ENCODE results near the gene CEP83. TPM values are rescaled to one million over a fixed set of nuclear protein-coding genes. Genes with fewer than 3 reads are reported as not detected.

The CEP83 gene
- total RNA-seq, 1 experiment from 2014 or later = 19.2 TPM

GRCh38 chr12:94469522-94469921 lies 9.9 kb upstream of the CEP83 start:
- H3K36me3 ChIP-seq (ENCODE audit: control insufficient read depth in 1 of 2, insufficient read depth in 2 of 2, low read length in 2 of 2) = no peaks in the 10 kb centered on the region
- H3K4me1 ChIP-seq (ENCODE audit: control insufficient read depth in 1 of 2, insufficient read depth in 2 of 2, low read length in 2 of 2) = no peaks in the 10 kb centered on the region
- ChIA-PET POLR2A (no interaction called here), RAD21 (ENCODE audit: low non-redundant PET in 1 of 2, low total read pairs in 2 of 2, uncharacterized antibody in 2 of 2, unreplicated experiment in 2 of 2) (no interaction called here), CTCF (no interaction called here)
- ATAC-seq = no peak
- H3K9me3 ChIP-seq (ENCODE audit: control insufficient read depth in 1 of 2, insufficient read depth in 1 of 2, low read depth in 1 of 2, low read length in 2 of 2) = no peaks in the 10 kb centered on the region
- H2AFZ ChIP-seq (ENCODE audit: low read depth, low read length, poor library complexity, severe bottlenecking) = no peak overlapping the region
- no peak for DNase-seq (ENCODE audit: low read depth, low spot score)
- H3K9ac ChIP-seq (ENCODE audit: low read length) = no peak overlapping the region
- H4K20me1 ChIP-seq (ENCODE audit: insufficient read depth) = no peaks in the 10 kb centered on the region
- H3K27ac ChIP-seq (ENCODE audit: low read depth, low read length) = no peak overlapping the region
- H3K79me2 ChIP-seq (ENCODE audit: insufficient read depth, low read length) = no peaks in the 10 kb centered on the region
- H3K4me3 ChIP-seq (replicated peaks in 1 of 2; ENCODE audit: low read depth in 1 of 2, low read length in 2 of 2) = no peak overlapping the region
- intact Hi-C loops (cut with micrococcal nuclease) = no loop called here
- no peaks in the 10 kb centered on the region for H3K27me3 ChIP-seq (ENCODE audit: insufficient read depth, low read length)
- BruUV-seq (replicated peaks) = no TSS peak
- no peaks in the 10 kb centered on the region for H3K9me2 ChIP-seq (ENCODE audit: insufficient read depth)
- no peak for TF ChIP-seq RAD21 (IDR thresholded peaks at IDR 0.05; ENCODE audit: low read depth)
- no peak for TF ChIP-seq POLR2A (IDR thresholded peaks at IDR 0.05; ENCODE audit: borderline replicate concordance, extremely low read depth, insufficient read depth, insufficient read length)
- TF ChIP-seq SP1 (IDR thresholded peaks at IDR 0.05; ENCODE audit: low read depth) = no peak
- no peak for TF ChIP-seq TCF7L2 (IDR thresholded peaks at IDR 0.05; ENCODE audit: borderline replicate concordance, extremely low read depth, insufficient read depth, insufficient read length)
- no peak for TF ChIP-seq EZH2 (IDR thresholded peaks at IDR 0.05)
- TF ChIP-seq CEBPB (IDR thresholded peaks at IDR 0.05; ENCODE audit: low read depth) = no peak
- no peak for TF ChIP-seq CTCF (IDR thresholded peaks at IDR 0.05 in 2 of 3, conservative IDR thresholded peaks at IDR 0.05 in 1 of 3; ENCODE audit: borderline replicate concordance in 1 of 3, insufficient read depth in 1 of 3, low read depth in 2 of 3, low read length in 2 of 3)
- no peak for TF ChIP-seq ZNF274 (IDR thresholded peaks at IDR 0.05; ENCODE audit: low read depth, low read length)
- TF ChIP-seq ZBTB33 (IDR thresholded peaks at IDR 0.05; ENCODE audit: extremely low read depth, insufficient replicate concordance, low read length) = no peak
- TF ChIP-seq YY1 (IDR thresholded peaks at IDR 0.05; ENCODE audit: extremely low read depth, insufficient replicate concordance, low read depth, low read length) = no peak
- TF ChIP-seq POLR2AphosphoS5 (IDR thresholded peaks at IDR 0.05; ENCODE audit: low read depth, low read length) = no peak
- TF ChIP-seq JUND (IDR thresholded peaks at IDR 0.05) = no peak
- no peak for TF ChIP-seq EZH2phosphoT487 (IDR thresholded peaks at IDR 0.05; ENCODE audit: borderline replicate concordance)
- TF ChIP-seq SIN3A (IDR thresholded peaks at IDR 0.05; ENCODE audit: low read depth) = no peak
- H3K4me2 ChIP-seq (ENCODE audit: low read length) = no peak overlapping the region

All from HCT116 (cell line).